PFSK-1 (cell line): ENCODE results near the gene DCXR.

Source experiments
- FOXP2 ChIP-seq: optimal IDR thresholded peaks from 2 replicates; pipeline ENCODE3; 2011; ENCODE audit warnings: borderline replicate concordance, control low read depth, inconsistent platforms; ENCODE audit not compliant: insufficient read depth; ENCODE audit errors: extremely low read length, extremely low read depth
- POLR2AphosphoS5 ChIP-seq: IDR thresholded peaks from 2 replicates; pipeline ENCODE4 v1.6.1; 2012; ENCODE audit warnings: low read depth, mild to moderate bottlenecking, control low read depth, low read length, moderate library complexity
- SIN3A ChIP-seq: IDR thresholded peaks from 2 replicates; pipeline ENCODE4 v1.6.1; 2012; ENCODE audit warnings: mild to moderate bottlenecking, low read length, moderate library complexity, borderline replicate concordance; ENCODE audit not compliant: insufficient read depth
- TAF1 ChIP-seq: IDR thresholded peaks from 2 replicates; pipeline ENCODE4 v1.6.1; 2012; ENCODE audit warnings: low read length, control low read depth, borderline replicate concordance; ENCODE audit not compliant: insufficient read depth
- TF ChIP-seq, protein P1 (sequence below), 2 experiments: IDR thresholded peaks; 2 replicates each; pipeline versions ENCODE4 v1.6.1 to v1.8.0; 2011 to 2012; ENCODE audit warnings: low read depth in 2 of 2, low read length in 2 of 2, control low read depth in 1 of 2, inconsistent platforms in 1 of 2, mild to moderate bottlenecking in 1 of 2, moderate library complexity in 1 of 2; ENCODE audit not compliant: insufficient read depth in 1 of 2

DNA sequence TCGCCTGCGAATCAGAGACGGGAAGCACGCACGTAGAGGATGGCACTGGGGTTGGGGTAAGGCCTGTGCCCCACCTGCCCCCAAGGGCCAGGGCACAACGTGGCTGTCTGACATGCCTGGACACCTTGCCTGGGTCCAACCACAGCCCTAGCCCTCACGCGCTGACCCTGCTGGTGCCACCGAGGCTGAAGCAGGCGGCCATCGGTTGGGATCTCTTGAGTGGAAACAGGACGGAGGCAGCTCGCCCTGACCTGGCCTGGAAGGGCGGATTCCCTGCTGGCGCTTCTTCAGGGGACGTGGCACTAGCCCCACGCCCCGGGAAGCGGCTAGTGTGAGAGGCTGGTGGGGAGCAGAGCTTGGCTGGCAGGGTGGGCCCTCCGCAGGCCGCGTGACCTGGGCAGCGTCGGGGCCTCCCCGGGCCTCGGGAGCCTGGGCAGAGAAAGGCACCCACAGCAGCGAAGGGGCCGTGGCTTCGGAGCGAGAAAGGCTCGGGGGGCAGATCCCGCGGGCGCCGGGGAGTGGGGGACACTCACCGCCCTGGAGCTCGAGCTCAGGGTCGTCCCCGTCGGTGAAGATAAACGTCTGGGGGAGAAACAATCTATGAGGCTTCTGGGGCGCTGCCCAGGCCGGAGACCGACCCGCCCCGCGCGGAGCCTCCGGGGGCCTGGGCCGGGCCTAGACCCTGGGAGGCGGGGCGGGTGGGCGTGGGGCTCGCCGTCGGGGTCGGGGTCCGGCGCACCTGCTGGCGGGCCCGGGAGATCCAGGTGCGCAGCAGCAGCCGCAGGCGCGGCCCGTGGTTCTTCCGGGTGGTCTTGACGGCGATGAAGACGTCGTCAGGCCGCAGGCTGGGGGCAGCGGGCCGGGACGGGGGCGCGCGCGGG, 13.5 kb upstream of the DCXR start:
- TF ChIP-seq POLR2AphosphoS5: no peak
- no peak for TF ChIP-seq SIN3A
- TF ChIP-seq, protein P1, sequence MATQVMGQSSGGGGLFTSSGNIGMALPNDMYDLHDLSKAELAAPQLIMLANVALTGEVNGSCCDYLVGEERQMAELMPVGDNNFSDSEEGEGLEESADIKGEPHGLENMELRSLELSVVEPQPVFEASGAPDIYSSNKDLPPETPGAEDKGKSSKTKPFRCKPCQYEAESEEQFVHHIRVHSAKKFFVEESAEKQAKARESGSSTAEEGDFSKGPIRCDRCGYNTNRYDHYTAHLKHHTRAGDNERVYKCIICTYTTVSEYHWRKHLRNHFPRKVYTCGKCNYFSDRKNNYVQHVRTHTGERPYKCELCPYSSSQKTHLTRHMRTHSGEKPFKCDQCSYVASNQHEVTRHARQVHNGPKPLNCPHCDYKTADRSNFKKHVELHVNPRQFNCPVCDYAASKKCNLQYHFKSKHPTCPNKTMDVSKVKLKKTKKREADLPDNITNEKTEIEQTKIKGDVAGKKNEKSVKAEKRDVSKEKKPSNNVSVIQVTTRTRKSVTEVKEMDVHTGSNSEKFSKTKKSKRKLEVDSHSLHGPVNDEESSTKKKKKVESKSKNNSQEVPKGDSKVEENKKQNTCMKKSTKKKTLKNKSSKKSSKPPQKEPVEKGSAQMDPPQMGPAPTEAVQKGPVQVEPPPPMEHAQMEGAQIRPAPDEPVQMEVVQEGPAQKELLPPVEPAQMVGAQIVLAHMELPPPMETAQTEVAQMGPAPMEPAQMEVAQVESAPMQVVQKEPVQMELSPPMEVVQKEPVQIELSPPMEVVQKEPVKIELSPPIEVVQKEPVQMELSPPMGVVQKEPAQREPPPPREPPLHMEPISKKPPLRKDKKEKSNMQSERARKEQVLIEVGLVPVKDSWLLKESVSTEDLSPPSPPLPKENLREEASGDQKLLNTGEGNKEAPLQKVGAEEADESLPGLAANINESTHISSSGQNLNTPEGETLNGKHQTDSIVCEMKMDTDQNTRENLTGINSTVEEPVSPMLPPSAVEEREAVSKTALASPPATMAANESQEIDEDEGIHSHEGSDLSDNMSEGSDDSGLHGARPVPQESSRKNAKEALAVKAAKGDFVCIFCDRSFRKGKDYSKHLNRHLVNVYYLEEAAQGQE (IDR thresholded peaks at IDR 0.05; ENCODE audit: insufficient read depth in 1 of 2, low read depth in 2 of 2, low read length in 2 of 2): no peak
- TF ChIP-seq TAF1: no peak
- TF ChIP-seq FOXP2: no peak
